ENCODE results near the gene TRAF3IP3.
A peak's percentile ranks its signal among the peaks of the same experiment; 100 is the strongest.

The TRAF3IP3 gene

DNA sequence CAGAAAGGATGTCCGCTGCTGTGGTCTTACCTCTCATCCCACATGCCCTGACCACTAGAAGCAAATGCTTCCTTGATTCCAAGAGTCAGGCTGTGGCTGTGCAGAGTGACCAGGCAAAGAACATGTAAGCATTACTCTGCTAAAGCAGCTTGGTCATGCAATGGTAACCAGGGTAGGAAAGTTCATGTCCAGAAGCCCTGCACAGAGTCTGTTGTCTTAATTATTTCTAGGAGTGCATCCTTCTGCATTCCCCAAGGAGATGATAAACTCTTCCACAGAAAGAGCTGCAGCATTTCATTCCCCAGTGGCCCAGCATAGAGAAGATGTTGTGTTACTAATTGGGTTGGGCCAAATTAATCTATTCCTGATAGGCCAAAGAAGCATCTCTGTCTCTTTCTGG is 61.8 kb downstream of the TRAF3IP3 start:
- no peaks in the 10 kb centered on the region for H3K36me3 ChIP-seq (ENCODE audit: control insufficient read depth, insufficient read depth, low read length, severe bottlenecking)
- DNase-seq (ENCODE audit: low read depth), result no peak
- no peaks in the 10 kb centered on the region for H3K9me3 ChIP-seq (ENCODE audit: control insufficient read depth, low read length)
- peaks cover 20% of the 10 kb centered on the region for H3K4me1 ChIP-seq (ENCODE audit: control insufficient read depth, insufficient read depth, low read length)
- no peaks in the 10 kb centered on the region for H3K27me3 ChIP-seq (replicated peaks; ENCODE audit: control insufficient read depth, insufficient read depth, low read length)
- no peak overlapping the region for H3K9ac ChIP-seq (ENCODE audit: low read length)
- H3K4me3 ChIP-seq (ENCODE audit: low read length), result no peak overlapping the region

GRCh38 chr1:209819058-209819457 is 63.2 kb downstream of the TRAF3IP3 start:
- H3K36me3 ChIP-seq (ENCODE audit: control insufficient read depth, insufficient read depth, low read length, severe bottlenecking), result no peaks in the 10 kb centered on the region
- no peaks in the 10 kb centered on the region for H3K27me3 ChIP-seq (replicated peaks; ENCODE audit: control insufficient read depth, insufficient read depth, low read length)
- H3K4me1 ChIP-seq (ENCODE audit: control insufficient read depth, insufficient read depth, low read length), result peaks cover 29% of the 10 kb centered on the region
- no peak overlapping the region for H3K4me3 ChIP-seq (ENCODE audit: low read length)
- H3K9ac ChIP-seq (ENCODE audit: low read length), result no peak overlapping the region
- no peak for DNase-seq (ENCODE audit: low read depth)
- H3K9me3 ChIP-seq (ENCODE audit: control insufficient read depth, low read length), result no peaks in the 10 kb centered on the region

GRCh38 chr1:209820986-209821385 is 65.1 kb downstream of the TRAF3IP3 start:
- Histone ChIP-seq H3K27me3 (replicated peaks; ENCODE audit: control insufficient read depth, insufficient read depth, low read length) (no peaks in the 10 kb centered on the region), H3K4me1 (ENCODE audit: control insufficient read depth, insufficient read depth, low read length) (peaks cover 23% of the 10 kb centered on the region), H3K4me3 (ENCODE audit: low read length) (no peak overlapping the region), H3K36me3 (ENCODE audit: control insufficient read depth, insufficient read depth, low read length, severe bottlenecking) (no peaks in the 10 kb centered on the region), H3K9me3 (ENCODE audit: control insufficient read depth, low read length) (no peaks in the 10 kb centered on the region), H3K9ac (ENCODE audit: low read length) (no peak overlapping the region)
- no peak for DNase-seq (ENCODE audit: low read depth)

DNA sequence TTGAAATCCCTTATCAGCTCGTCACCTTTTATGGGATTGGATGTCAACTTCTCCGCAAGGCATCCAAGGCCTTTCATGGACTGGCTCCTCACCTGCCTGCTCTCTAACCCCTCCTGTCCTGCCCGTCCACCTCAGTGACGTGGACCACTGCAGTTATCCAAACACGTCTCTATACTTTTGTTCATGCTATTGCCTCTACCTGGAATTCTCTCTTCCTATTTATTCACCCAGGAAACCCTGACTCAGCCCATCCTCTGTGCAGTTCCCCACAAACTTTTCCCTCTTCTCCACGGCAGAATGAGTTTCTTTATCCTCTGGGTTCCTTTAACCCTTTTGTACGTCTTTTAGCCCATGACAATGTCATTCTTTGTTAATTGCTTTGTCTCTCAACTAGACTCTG is 66.9 kb downstream of the TRAF3IP3 start:
- H3K9me3 ChIP-seq (ENCODE audit: control insufficient read depth, low read length), result no peaks in the 10 kb centered on the region
- no peaks in the 10 kb centered on the region for H3K36me3 ChIP-seq (ENCODE audit: control insufficient read depth, insufficient read depth, low read length, severe bottlenecking)
- no peak for DNase-seq (ENCODE audit: low read depth)
- H3K4me1 ChIP-seq (ENCODE audit: control insufficient read depth, insufficient read depth, low read length), result peaks cover 16% of the 10 kb centered on the region
- H3K9ac ChIP-seq (ENCODE audit: low read length), result peak overlapping the region; percentile 53
- no peaks in the 10 kb centered on the region for H3K27me3 ChIP-seq (replicated peaks; ENCODE audit: control insufficient read depth, insufficient read depth, low read length)
- peak overlapping the region; percentile 43 for H3K4me3 ChIP-seq (ENCODE audit: low read length)

GRCh38 chr1:209823143-209824041 is 67.5 kb downstream of the TRAF3IP3 start:
- Histone ChIP-seq H3K9me3 (ENCODE audit: control insufficient read depth, low read length) (no peaks in the 10 kb centered on the region), H3K9ac (ENCODE audit: low read length) (peak overlapping the region; percentile 53), H3K4me3 (ENCODE audit: low read length) (peak overlapping the region; percentile 59), H3K27me3 (replicated peaks; ENCODE audit: control insufficient read depth, insufficient read depth, low read length) (no peaks in the 10 kb centered on the region), H3K4me1 (ENCODE audit: control insufficient read depth, insufficient read depth, low read length) (peaks cover 16% of the 10 kb centered on the region), H3K36me3 (ENCODE audit: control insufficient read depth, insufficient read depth, low read length, severe bottlenecking) (no peaks in the 10 kb centered on the region)
- DNase-seq (ENCODE audit: low read depth), result peak; percentile 86

GRCh38 chr1:209825591-209826434 is 70.0 kb downstream of the TRAF3IP3 start:
- H3K4me1 ChIP-seq (ENCODE audit: control insufficient read depth, insufficient read depth, low read length), result peaks cover 31% of the 10 kb centered on the region
- H3K27me3 ChIP-seq (replicated peaks; ENCODE audit: control insufficient read depth, insufficient read depth, low read length), result no peaks in the 10 kb centered on the region
- H3K9ac ChIP-seq (ENCODE audit: low read length), result no peak overlapping the region
- no peaks in the 10 kb centered on the region for H3K9me3 ChIP-seq (ENCODE audit: control insufficient read depth, low read length)
- no peak for DNase-seq (ENCODE audit: low read depth)
- peaks cover 3% of the 10 kb centered on the region for H3K36me3 ChIP-seq (ENCODE audit: control insufficient read depth, insufficient read depth, low read length, severe bottlenecking)
- no peak overlapping the region for H3K4me3 ChIP-seq (ENCODE audit: low read length)

DNA sequence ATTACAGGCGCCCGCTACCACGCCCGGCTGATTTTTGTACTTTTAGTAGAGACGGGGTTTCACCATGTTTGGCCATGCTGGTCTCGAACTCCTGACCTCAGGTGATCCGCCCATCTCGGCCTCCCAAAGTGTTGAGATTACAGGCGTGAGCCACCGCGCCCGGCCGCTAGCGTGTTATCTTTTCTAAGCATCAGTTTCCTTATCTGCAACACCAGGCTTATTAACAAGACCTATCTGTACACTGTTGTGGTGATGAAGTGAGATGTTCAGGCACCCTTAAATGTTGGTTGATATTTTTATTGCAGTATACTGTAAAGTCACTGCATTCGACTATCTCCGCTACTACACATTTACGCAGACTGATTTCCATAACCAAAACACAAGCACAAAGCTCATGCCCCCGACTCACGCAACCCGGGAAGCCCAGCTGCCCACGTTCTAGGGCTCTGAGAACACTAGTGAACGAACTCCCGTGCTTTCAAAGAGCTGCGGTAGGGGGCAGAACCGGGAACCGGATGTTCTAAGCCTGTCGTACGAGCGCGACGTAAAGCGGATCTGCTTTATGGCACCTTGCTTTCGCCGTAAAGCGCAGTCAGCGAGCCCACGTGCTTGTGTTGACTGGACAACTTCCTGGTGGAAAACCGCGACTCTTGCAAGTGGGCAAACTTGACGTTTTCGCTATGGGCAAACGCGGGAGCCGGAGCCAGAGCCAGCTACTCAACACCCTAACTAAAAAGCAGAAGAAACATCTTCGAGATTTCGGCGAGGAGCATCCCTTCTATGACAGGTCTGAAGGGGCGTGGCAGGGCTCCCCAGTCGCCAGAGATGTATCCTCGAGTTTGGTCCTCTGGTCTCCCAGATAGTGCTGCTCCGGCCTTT is 71.8 kb downstream of the TRAF3IP3 start, which contains the start of gene UTP25:
UTP25 (plus strand) TSS at position 589 of the 879 bp plus-strand sequence; CDS start at position 681, 92 bp downstream.
- Histone ChIP-seq H3K36me3 (ENCODE audit: control insufficient read depth, insufficient read depth, low read length, severe bottlenecking) (peaks cover 19% of the 10 kb centered on the region), H3K4me3 (ENCODE audit: low read length) (peak within 1 kb of the TSS; percentile 98), H3K9me3 (ENCODE audit: control insufficient read depth, low read length) (no peaks in the 10 kb centered on the region), H3K27me3 (replicated peaks; ENCODE audit: control insufficient read depth, insufficient read depth, low read length) (no peaks in the 10 kb centered on the region), H3K9ac (ENCODE audit: low read length) (peak within 1 kb of the TSS; percentile 94), H3K4me1 (ENCODE audit: control insufficient read depth, insufficient read depth, low read length) (peaks cover 47% of the 10 kb centered on the region)
- peak; percentile 97 for DNase-seq (ENCODE audit: low read depth)

DNA sequence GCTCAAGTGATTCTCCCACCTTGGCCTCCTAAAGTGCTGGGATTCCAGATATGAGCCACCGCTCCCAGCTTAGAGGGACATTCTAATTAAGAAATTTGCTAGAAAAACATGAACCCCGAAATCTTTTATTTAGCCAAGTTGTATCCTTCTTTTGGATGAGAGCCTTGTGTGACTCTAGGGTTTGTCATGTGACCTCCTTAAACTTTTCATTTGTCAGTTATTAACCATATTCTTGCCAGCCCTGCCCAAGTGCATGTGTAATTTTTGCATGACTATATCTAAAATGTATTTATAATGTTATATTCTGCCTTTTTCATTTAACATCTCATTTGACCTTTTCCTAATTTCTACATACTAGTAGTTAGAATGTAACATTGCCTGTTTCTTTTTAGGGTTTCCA is 73.9 kb downstream of the TRAF3IP3 start:
- peaks cover 45% of the 10 kb centered on the region for H3K4me1 ChIP-seq (ENCODE audit: control insufficient read depth, insufficient read depth, low read length)
- H3K9me3 ChIP-seq (ENCODE audit: control insufficient read depth, low read length), result no peaks in the 10 kb centered on the region
- peaks cover 40% of the 10 kb centered on the region for H3K36me3 ChIP-seq (ENCODE audit: control insufficient read depth, insufficient read depth, low read length, severe bottlenecking)
- peak overlapping the region; percentile 98 for H3K4me3 ChIP-seq (ENCODE audit: low read length)
- DNase-seq (ENCODE audit: low read depth), result no peak
- no peaks in the 10 kb centered on the region for H3K27me3 ChIP-seq (replicated peaks; ENCODE audit: control insufficient read depth, insufficient read depth, low read length)
- H3K9ac ChIP-seq (ENCODE audit: low read length), result peak overlapping the region; percentile 61

GRCh38 chr1:209830722-209831121 is 74.9 kb downstream of the TRAF3IP3 start:
- peaks cover 48% of the 10 kb centered on the region for H3K36me3 ChIP-seq (ENCODE audit: control insufficient read depth, insufficient read depth, low read length, severe bottlenecking)
- no peaks in the 10 kb centered on the region for H3K9me3 ChIP-seq (ENCODE audit: control insufficient read depth, low read length)
- H3K27me3 ChIP-seq (replicated peaks; ENCODE audit: control insufficient read depth, insufficient read depth, low read length), result no peaks in the 10 kb centered on the region
- H3K4me3 ChIP-seq (ENCODE audit: low read length), result peak overlapping the region; percentile 98
- DNase-seq (ENCODE audit: low read depth), result no peak
- peak overlapping the region; percentile 61 for H3K9ac ChIP-seq (ENCODE audit: low read length)
- peaks cover 55% of the 10 kb centered on the region for H3K4me1 ChIP-seq (ENCODE audit: control insufficient read depth, insufficient read depth, low read length)

- H3K36me3 ChIP-seq (ENCODE audit: control insufficient read depth, insufficient read depth, low read length, severe bottlenecking), result peaks cover 53% of the 10 kb centered on the region
- no peaks in the 10 kb centered on the region for H3K27me3 ChIP-seq (replicated peaks; ENCODE audit: control insufficient read depth, insufficient read depth, low read length)
- H3K9ac ChIP-seq (ENCODE audit: low read length), result peak overlapping the region; percentile 61
- no peaks in the 10 kb centered on the region for H3K9me3 ChIP-seq (ENCODE audit: control insufficient read depth, low read length)
- peak overlapping the region; percentile 98 for H3K4me3 ChIP-seq (ENCODE audit: low read length)
- peaks cover 64% of the 10 kb centered on the region for H3K4me1 ChIP-seq (ENCODE audit: control insufficient read depth, insufficient read depth, low read length)
- peak; percentile 73 for DNase-seq (ENCODE audit: low read depth)
These were observed 75.8 kb downstream of the TRAF3IP3 start for GRCh38 chr1:209831615-209832014.
